Upper lobe of right lung (tissue), 1 donor: ENCODE measurements around the gene L1CAM. TPM values are rescaled to one million over a fixed set of nuclear protein-coding genes. Genes with fewer than 3 reads are reported as not detected.

Experiments used
- ATAC-seq: fragments of 200-7000 bp; cut with Tn5 transposase; one replicate; pipeline ENCODE4 v1.9.1; 2020; ENCODE audit warnings: mild to moderate bottlenecking, moderate library complexity
- DNase-seq: peaks from one replicate; pipeline ENCODE4 v3.0.0-alpha.2; 2020
- H3K27ac ChIP-seq: fragments of 200-600 bp; one replicate; pipeline ENCODE4 v1.8.0; 2022
- H3K27me3 ChIP-seq: fragments of 200-600 bp; one replicate; pipeline ENCODE4 v1.8.0; 2022; ENCODE audit warnings: mild to moderate bottlenecking
- H3K36me3 ChIP-seq: fragments of 200-600 bp; one replicate; pipeline ENCODE4 v1.8.0; 2022
- H3K4me1 ChIP-seq: fragments of 200-600 bp; one replicate; pipeline ENCODE4 v1.8.0; 2022
- H3K4me3 ChIP-seq: fragments of 200-600 bp; one replicate; pipeline ENCODE4 v1.8.0; 2022; ENCODE audit warnings: mild to moderate bottlenecking
- H3K9me3 ChIP-seq: fragments of 200-600 bp; one replicate; pipeline ENCODE4 v1.8.0; 2022
- CTCF ChIP-seq: fragments of 200-600 bp; IDR thresholded peaks from one replicate; pipeline ENCODE4 v1.8.0; 2022; ENCODE audit warnings: antibody characterized with exemption
- intact Hi-C: fragments of 100-400 bp; cut with DNase I; formaldehyde crosslinking; loops from one replicate; pipeline ENCODE4 v1.11.0; 2022
- total RNA-seq: library from RNA; stranded (reverse); fragmentation: NEBNext Ultra II Directional; extraction: Animal tissue kit (Norgen Biotek cat#: 25700); gene quantifications from one replicate; pipeline ENCODE4 v1.2.1, GENCODE V29; 2021
- donor health status: DM: no; HTN: yes; CAD: no; lungs with severe emphysema.

The L1CAM gene
- total RNA-seq, 1 donor from 2014 or later: 1.2 TPM

- no peak for DNase-seq
- Histone ChIP-seq H3K27ac (no peak overlapping the region), H3K4me1 (no peaks in the 10 kb centered on the region), H3K36me3 (no peaks in the 10 kb centered on the region), H3K9me3 (no peaks in the 10 kb centered on the region), H3K27me3 (no peaks in the 10 kb centered on the region), H3K4me3 (no peak overlapping the region)
- TF ChIP-seq CTCF: no peak
- intact Hi-C loops: no loop called here
- no peak for ATAC-seq
Observed at GRCh38 chrX:153865685-153866084, 20.3 kb downstream of the L1CAM start.

- H3K27ac ChIP-seq: no peak overlapping the region
- no peaks in the 10 kb centered on the region for H3K9me3 ChIP-seq
- DNase-seq (no peak), ATAC-seq (no peak)
- intact Hi-C loops: no loop called here
- no peak for TF ChIP-seq CTCF
- no peak overlapping the region for H3K4me3 ChIP-seq
- no peaks in the 10 kb centered on the region for H3K36me3 ChIP-seq
- H3K27me3 ChIP-seq: no peaks in the 10 kb centered on the region
- H3K4me1 ChIP-seq: no peaks in the 10 kb centered on the region
Observed at GRCh38 chrX:153865321-153865580, 20.7 kb downstream of the L1CAM start.

- TF ChIP-seq CTCF: no peak
- Histone ChIP-seq H3K27ac (no peak overlapping the region), H3K9me3 (no peaks in the 10 kb centered on the region), H3K4me1 (no peaks in the 10 kb centered on the region), H3K36me3 (no peaks in the 10 kb centered on the region), H3K27me3 (no peaks in the 10 kb centered on the region), H3K4me3 (no peak overlapping the region)
- DNase-seq (no peak), ATAC-seq (no peak)
- intact Hi-C loops: no loop called here
Observed at GRCh38 chrX:153864561-153865320, 21.2 kb downstream of the L1CAM start.

GRCh38 chrX:153864101-153864500 lies 21.9 kb downstream of the L1CAM start:
- H3K4me1 ChIP-seq: no peaks in the 10 kb centered on the region
- no peak overlapping the region for H3K27ac ChIP-seq
- no peaks in the 10 kb centered on the region for H3K36me3 ChIP-seq
- TF ChIP-seq CTCF: no peak
- no peaks in the 10 kb centered on the region for H3K27me3 ChIP-seq
- ATAC-seq (no peak), DNase-seq (no peak)
- no peak overlapping the region for H3K4me3 ChIP-seq
- intact Hi-C loops: no loop called here
- H3K9me3 ChIP-seq: no peaks in the 10 kb centered on the region

- Histone ChIP-seq H3K4me3 (no peak overlapping the region), H3K36me3 (no peaks in the 10 kb centered on the region), H3K27ac (no peak overlapping the region), H3K27me3 (no peaks in the 10 kb centered on the region), H3K4me1 (no peaks in the 10 kb centered on the region), H3K9me3 (no peaks in the 10 kb centered on the region)
- intact Hi-C loops: no loop called here
- ATAC-seq (no peak), DNase-seq (no peak)
- TF ChIP-seq CTCF: no peak
Observed at GRCh38 chrX:153863251-153863991, 22.6 kb downstream of the L1CAM start.
